Neural progenitor cell (in vitro differentiated cells): ENCODE measurements around the gene TANC1. TPM values are rescaled to one million over a fixed set of nuclear protein-coding genes. Genes with fewer than 3 reads are reported as not detected.

Experiments used
- DNase-seq: peaks from one replicate; pipeline ENCODE4 v3.0.0-alpha.2; 2016; ENCODE audit warnings: low spot score
- H2AFZ ChIP-seq: fragments of 200-600 bp; sonication (generic); replicated peaks from 2 replicates; pipeline ENCODE4 v1.6.1; 2016; ENCODE audit warnings: antibody characterized with exemption
- H3F3A ChIP-seq: fragments of 200-600 bp; sonication (generic); 2 replicates; pipeline ENCODE4 v1.6.1; 2016; ENCODE audit warnings: antibody characterized with exemption, low read depth
- H3K27ac ChIP-seq: fragments of 200-600 bp; sonication (generic); 2 replicates; pipeline ENCODE4 v1.5.1; 2016; ENCODE audit warnings: mild to moderate bottlenecking
- H3K27me3 ChIP-seq: fragments of 200-600 bp; sonication (generic); 2 replicates; pipeline ENCODE4 v1.6.1; 2016; ENCODE audit warnings: mild to moderate bottlenecking, moderate library complexity
- H3K36me3 ChIP-seq: fragments of 200-600 bp; sonication (generic); 2 replicates; pipeline ENCODE4 v1.5.1; 2016
- H3K4me1 ChIP-seq: fragments of 200-600 bp; sonication (generic); 2 replicates; pipeline ENCODE4 v1.6.1; 2016; ENCODE audit warnings: mixed run types
- H3K4me2 ChIP-seq: fragments of 200-600 bp; sonication (generic); 2 replicates; pipeline ENCODE4 v1.6.1; 2016
- H3K4me3 ChIP-seq: fragments of 200-600 bp; sonication (generic); 2 replicates; pipeline ENCODE4 v1.5.1; 2016
- H3K79me2 ChIP-seq: fragments of 200-600 bp; sonication (generic); 2 replicates; pipeline ENCODE4 v1.6.1; 2016; ENCODE audit warnings: low read depth
- H3K9ac ChIP-seq: fragments of 200-600 bp; sonication (generic); 2 replicates; pipeline ENCODE4 v1.6.1; 2016
- H3K9me3 ChIP-seq: fragments of 200-600 bp; sonication (generic); 2 replicates; pipeline ENCODE4 v1.5.1; 2016; ENCODE audit warnings: low read depth
- H4K20me1 ChIP-seq: fragments of 200-600 bp; sonication (generic); 2 replicates; pipeline ENCODE4 v1.6.1; 2016; ENCODE audit warnings: low read depth
- H3K27ac Mint-ChIP-seq: 3 replicates; pipeline ENCODE4 v1.8.0; 2021; ENCODE audit warnings: mixed read lengths
- H3K27me3 Mint-ChIP-seq: 2 replicates; pipeline ENCODE4 v1.8.0; 2022; ENCODE audit warnings: low read depth, mild to moderate bottlenecking, inconsistent platforms, moderate library complexity, mixed read lengths; ENCODE audit not compliant: insufficient read depth
- H3K36me3 Mint-ChIP-seq: 3 replicates; pipeline ENCODE4 v1.8.0; 2021; ENCODE audit warnings: mixed read lengths
- H3K4me1 Mint-ChIP-seq: 3 replicates; pipeline ENCODE4 v1.8.0; 2021; ENCODE audit warnings: mixed read lengths
- H3K4me3 Mint-ChIP-seq: 3 replicates; pipeline ENCODE4 v1.8.0; 2021; ENCODE audit warnings: mild to moderate bottlenecking, moderate library complexity, mixed read lengths
- H3K9me3 Mint-ChIP-seq: 3 replicates; pipeline ENCODE4 v1.8.0; 2020; ENCODE audit warnings: mixed read lengths
- EZH2 ChIP-seq: fragments of 200-600 bp; sonication (generic); IDR thresholded peaks from 2 replicates; pipeline ENCODE4 v1.6.1; 2017; ENCODE audit warnings: antibody characterized with exemption, mild to moderate bottlenecking, moderate library complexity
- EZH2phosphoT487 ChIP-seq: fragments of 200-600 bp; sonication (generic); IDR thresholded peaks from 2 replicates; pipeline ENCODE4 v1.6.1; 2017; ENCODE audit warnings: antibody characterized with exemption
- total RNA-seq: library from RNA; depleted of rRNA; stranded (reverse); fragments of >200 nt; gene quantifications from 2 replicates; pipeline ENCODE4 v1.2.3, GENCODE V29; 2015; ENCODE audit warnings: low replicate concordance
- TF ChIP-seq, protein P1 (sequence below): fragments of 200-600 bp; sonication (generic); IDR thresholded peaks from 2 replicates; pipeline ENCODE4 v1.5.1; 2017; ENCODE audit warnings: antibody characterized with exemption, mild to moderate bottlenecking

Gene TANC1
- total RNA-seq, 1 donor from 2014 or later, result 11.9 TPM

GRCh38 chr2:158953454-158953853 lies 15.0 kb upstream of the TANC1 start:
- Histone ChIP-seq H3K4me2 (no peak overlapping the region), H3F3A (no peaks in the 10 kb centered on the region), H3K9ac (no peak overlapping the region), H3K9me3 (no peaks in the 10 kb centered on the region), H4K20me1 (no peaks in the 10 kb centered on the region), H3K79me2 (no peaks in the 10 kb centered on the region), H3K36me3 (no peaks in the 10 kb centered on the region), H3K27me3 (peaks cover 6% of the 10 kb centered on the region), H3K4me1 (no peaks in the 10 kb centered on the region), H3K4me3 (no peak overlapping the region), H3K27ac (no peak overlapping the region), H2AFZ (no peak overlapping the region)
- no peak for TF ChIP-seq EZH2
- TF ChIP-seq, protein P1, sequence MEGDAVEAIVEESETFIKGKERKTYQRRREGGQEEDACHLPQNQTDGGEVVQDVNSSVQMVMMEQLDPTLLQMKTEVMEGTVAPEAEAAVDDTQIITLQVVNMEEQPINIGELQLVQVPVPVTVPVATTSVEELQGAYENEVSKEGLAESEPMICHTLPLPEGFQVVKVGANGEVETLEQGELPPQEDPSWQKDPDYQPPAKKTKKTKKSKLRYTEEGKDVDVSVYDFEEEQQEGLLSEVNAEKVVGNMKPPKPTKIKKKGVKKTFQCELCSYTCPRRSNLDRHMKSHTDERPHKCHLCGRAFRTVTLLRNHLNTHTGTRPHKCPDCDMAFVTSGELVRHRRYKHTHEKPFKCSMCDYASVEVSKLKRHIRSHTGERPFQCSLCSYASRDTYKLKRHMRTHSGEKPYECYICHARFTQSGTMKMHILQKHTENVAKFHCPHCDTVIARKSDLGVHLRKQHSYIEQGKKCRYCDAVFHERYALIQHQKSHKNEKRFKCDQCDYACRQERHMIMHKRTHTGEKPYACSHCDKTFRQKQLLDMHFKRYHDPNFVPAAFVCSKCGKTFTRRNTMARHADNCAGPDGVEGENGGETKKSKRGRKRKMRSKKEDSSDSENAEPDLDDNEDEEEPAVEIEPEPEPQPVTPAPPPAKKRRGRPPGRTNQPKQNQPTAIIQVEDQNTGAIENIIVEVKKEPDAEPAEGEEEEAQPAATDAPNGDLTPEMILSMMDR, result no peak
- no peak for TF ChIP-seq EZH2phosphoT487
- peaks cover under 1% of the 10 kb centered on the region for H3K36me3 Mint-ChIP-seq
- H3K27me3 Mint-ChIP-seq, result peaks cover 3% of the 10 kb centered on the region
- H3K4me3 Mint-ChIP-seq, result peak overlapping the region; percentile 3
- DNase-seq, result no peak
- H3K9me3 Mint-ChIP-seq, result peaks cover 13% of the 10 kb centered on the region
- H3K27ac Mint-ChIP-seq, result no peak overlapping the region
- peaks cover 11% of the 10 kb centered on the region for H3K4me1 Mint-ChIP-seq

DNA sequence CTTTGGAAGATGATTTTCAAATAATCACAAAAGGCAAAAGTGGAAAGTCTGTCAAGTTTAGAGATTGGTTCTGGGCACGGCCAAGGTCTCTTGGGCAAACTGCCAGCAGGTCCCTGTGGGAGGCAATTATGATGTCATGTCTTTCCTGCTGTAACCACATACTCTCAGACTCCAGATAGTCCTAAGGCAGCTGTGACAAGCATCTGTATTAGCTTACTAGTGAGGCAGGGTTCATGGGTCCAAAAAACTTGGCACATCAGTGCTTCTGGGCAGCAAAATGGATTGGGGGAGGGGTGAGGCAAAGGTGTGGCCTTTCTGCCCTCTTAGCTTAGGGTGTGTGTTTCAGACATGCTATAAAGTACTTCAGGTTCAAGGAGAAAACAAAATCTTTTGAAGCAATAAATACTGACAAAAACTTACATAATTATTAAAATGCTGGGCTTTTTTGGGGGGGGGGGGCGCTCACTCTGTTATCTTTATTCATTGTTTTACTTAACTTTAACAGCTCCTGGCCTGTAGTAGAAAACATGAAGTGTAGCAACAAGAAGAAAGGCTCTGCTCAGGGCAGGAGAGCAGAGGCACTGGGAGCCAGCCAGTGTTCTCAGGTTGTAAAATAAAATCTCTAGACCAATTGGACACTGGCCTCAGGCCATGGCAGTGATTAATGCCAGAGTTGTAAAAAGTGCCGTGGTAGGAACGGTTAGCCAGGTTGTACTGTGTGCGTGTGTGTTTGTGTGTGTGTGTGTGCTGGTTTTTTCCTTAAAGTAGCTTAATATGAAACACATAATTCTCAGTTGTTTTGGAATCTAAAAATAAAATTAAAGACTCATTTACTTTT lies 14.3 kb upstream of the TANC1 start:
- H3K27ac Mint-ChIP-seq, result no peak overlapping the region
- DNase-seq, result no peak
- Histone ChIP-seq H3F3A (no peaks in the 10 kb centered on the region), H3K4me1 (no peaks in the 10 kb centered on the region), H3K4me2 (no peak overlapping the region), H4K20me1 (no peaks in the 10 kb centered on the region), H3K4me3 (no peak overlapping the region), H3K9ac (no peak overlapping the region), H3K36me3 (no peaks in the 10 kb centered on the region), H3K79me2 (no peaks in the 10 kb centered on the region), H3K27ac (no peak overlapping the region), H3K9me3 (no peaks in the 10 kb centered on the region), H3K27me3 (peaks cover 9% of the 10 kb centered on the region), H2AFZ (no peak overlapping the region)
- H3K4me1 Mint-ChIP-seq, result peaks cover 11% of the 10 kb centered on the region
- TF ChIP-seq EZH2 (no peak), EZH2phosphoT487 (no peak)
- TF ChIP-seq, protein P1, result no peak
- peaks cover 3% of the 10 kb centered on the region for H3K27me3 Mint-ChIP-seq
- H3K9me3 Mint-ChIP-seq, result peaks cover 13% of the 10 kb centered on the region
- peak overlapping the region; percentile 3 for H3K4me3 Mint-ChIP-seq
- H3K36me3 Mint-ChIP-seq, result peaks cover 2% of the 10 kb centered on the region

GRCh38 chr2:158955842-158956365 lies 12.5 kb upstream of the TANC1 start:
- Mint-ChIP-seq H3K27me3 (peaks cover 3% of the 10 kb centered on the region), H3K36me3 (peaks cover 2% of the 10 kb centered on the region), H3K27ac (no peak overlapping the region), H3K9me3 (peaks cover 13% of the 10 kb centered on the region), H3K4me1 (peaks cover 11% of the 10 kb centered on the region), H3K4me3 (no peak overlapping the region)
- H3K9ac ChIP-seq, result no peak overlapping the region
- H3K4me1 ChIP-seq, result peaks cover 5% of the 10 kb centered on the region
- TF ChIP-seq, protein P1, result no peak
- TF ChIP-seq EZH2phosphoT487, result no peak
- no peak for TF ChIP-seq EZH2
- H4K20me1 ChIP-seq, result no peaks in the 10 kb centered on the region
- no peak overlapping the region for H3K4me2 ChIP-seq
- H3K27me3 ChIP-seq, result peaks cover 17% of the 10 kb centered on the region
- no peaks in the 10 kb centered on the region for H3K79me2 ChIP-seq
- no peak overlapping the region for H3K4me3 ChIP-seq
- no peak overlapping the region for H2AFZ ChIP-seq
- no peak overlapping the region for H3K27ac ChIP-seq
- no peak for DNase-seq
- no peaks in the 10 kb centered on the region for H3K9me3 ChIP-seq
- H3K36me3 ChIP-seq, result no peaks in the 10 kb centered on the region
- peaks cover 4% of the 10 kb centered on the region for H3F3A ChIP-seq
